Activated CD8-positive, alpha-beta memory T cell treated with anti-CD3 and anti-CD28 coated beads, Interleukin-2, amount 10 ng/mL, durations not matched to agents 7 days and 5 days (primary cell): ENCODE data around the gene GSAP. TPM values are rescaled to one million over a fixed set of nuclear protein-coding genes. Genes with fewer than 3 reads are reported as not detected.
"Not testable (repeated sequence)": the region's sequence is repeated elsewhere in the genome, so short reads cannot be mapped to it uniquely, and the experiment has no call there.

Experiments used
- ATAC-seq: fragments of 150-1000 bp; cut with Tn5 transposase; one replicate; pipeline ENCODE4 v1.10.0; 2021; ENCODE audit warnings: moderate library complexity
- CTCF ChIA-PET: fragments of 350-600 bp; sonication (Branson Sonifier 250); formaldehyde crosslinking; loops from one replicate; lab custom pipeline; 2021; ENCODE audit warnings: antibody characterized with exemption; lab: Charles Lee
- DNase-seq: peaks from one replicate; pipeline ENCODE4 v3.0.0-alpha.2; 2020
- H3K27ac Mint-ChIP-seq: one replicate; pipeline ENCODE4 v1.8.0; 2021; ENCODE audit warnings: mild to moderate bottlenecking, mixed read lengths
- H3K27me3 Mint-ChIP-seq: one replicate; pipeline ENCODE4 v1.8.0; 2021; ENCODE audit warnings: mixed read lengths
- H3K36me3 Mint-ChIP-seq: one replicate; pipeline ENCODE4 v1.8.0; 2021; ENCODE audit warnings: mild to moderate bottlenecking, mixed read lengths
- H3K4me1 Mint-ChIP-seq: one replicate; pipeline ENCODE4 v1.8.0; 2021; ENCODE audit warnings: mixed read lengths
- H3K4me3 Mint-ChIP-seq: one replicate; pipeline ENCODE4 v1.8.0; 2021; ENCODE audit warnings: mild to moderate bottlenecking, moderate library complexity, mixed read lengths
- H3K9me3 Mint-ChIP-seq: one replicate; pipeline ENCODE4 v1.8.0; 2022; ENCODE audit warnings: low read depth, mixed read lengths
- total RNA-seq, 2 experiments: library from RNA; stranded (reverse); gene quantifications; one replicate each; pipeline ENCODE4 v1.2.3, GENCODE V29; 2021

The GSAP gene
- 1 to 10 TPM; 3.5 to 4.0 TPM for total RNA-seq

- H3K36me3 Mint-ChIP-seq = no peaks in the 10 kb centered on the region
- no peak within 1 kb of the TSS for H3K27ac Mint-ChIP-seq
- peak within 1 kb of the TSS; percentile 60 for H3K4me3 Mint-ChIP-seq
- no peaks in the 10 kb centered on the region for H3K9me3 Mint-ChIP-seq
- DNase-seq (peak; percentile 64), ATAC-seq (peak; percentile 77)
- CTCF ChIA-PET = interaction anchor here (1.3 kb wide), 1 partner anchor 127 kb away, joined by 3 read pairs; no protein-coding TSS in a partner anchor
- peaks cover 29% of the 10 kb centered on the region for H3K4me1 Mint-ChIP-seq
- peaks cover 14% of the 10 kb centered on the region for H3K27me3 Mint-ChIP-seq
Measured at GRCh38 chr7:77415823-77416620, at the start of gene GSAP. Gene GSAP, minus strand, starts transcription at chr7:77416349. Its CDS starts 28 bp downstream, at chr7:77416321.

GRCh38 chr7:77465256-77465655 is 49.1 kb upstream of the GSAP start:
- no peak overlapping the region for H3K4me3 Mint-ChIP-seq
- no peaks in the 10 kb centered on the region for H3K27me3 Mint-ChIP-seq
- H3K27ac Mint-ChIP-seq = no peak overlapping the region
- no peak for DNase-seq
- H3K36me3 Mint-ChIP-seq = no peaks in the 10 kb centered on the region
- CTCF ChIA-PET = no interaction called here
- peaks cover 4% of the 10 kb centered on the region for H3K9me3 Mint-ChIP-seq
- ATAC-seq = no peak
- H3K4me1 Mint-ChIP-seq = peaks cover 8% of the 10 kb centered on the region

DNA sequence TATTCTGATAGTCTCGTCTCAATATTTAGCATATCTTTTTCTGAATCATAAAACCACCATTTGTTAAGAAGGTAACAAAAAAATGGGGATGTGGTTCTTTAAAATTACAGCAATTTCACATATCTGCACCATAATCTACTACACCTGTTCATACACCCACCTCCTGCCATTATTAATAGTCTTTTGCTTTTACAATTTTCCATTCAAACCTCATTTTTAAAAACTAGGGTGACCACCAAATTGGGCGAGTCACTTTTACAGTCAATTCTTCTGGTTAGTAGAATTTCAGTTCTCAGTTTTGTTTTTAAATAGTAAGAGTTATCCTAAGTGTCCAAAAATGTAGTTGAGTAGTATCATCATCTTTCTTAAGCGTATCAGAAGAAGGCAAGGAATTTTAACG is 48.4 kb upstream of the GSAP start:
- Mint-ChIP-seq H3K4me3 (no peak overlapping the region), H3K27ac (no peak overlapping the region), H3K9me3 (peaks cover 2% of the 10 kb centered on the region), H3K27me3 (no peaks in the 10 kb centered on the region), H3K4me1 (peaks cover 8% of the 10 kb centered on the region), H3K36me3 (no peaks in the 10 kb centered on the region)
- ATAC-seq = no peak
- CTCF ChIA-PET = no interaction called here
- no peak for DNase-seq

GRCh38 chr7:77463632-77464031 is 47.5 kb upstream of the GSAP start:
- ATAC-seq, H3K4me3 Mint-ChIP-seq, H3K9me3 Mint-ChIP-seq, CTCF ChIA-PET, H3K27me3 Mint-ChIP-seq, H3K36me3 Mint-ChIP-seq, H3K4me1 Mint-ChIP-seq, DNase-seq, H3K27ac Mint-ChIP-seq: not testable (repeated sequence)

DNA sequence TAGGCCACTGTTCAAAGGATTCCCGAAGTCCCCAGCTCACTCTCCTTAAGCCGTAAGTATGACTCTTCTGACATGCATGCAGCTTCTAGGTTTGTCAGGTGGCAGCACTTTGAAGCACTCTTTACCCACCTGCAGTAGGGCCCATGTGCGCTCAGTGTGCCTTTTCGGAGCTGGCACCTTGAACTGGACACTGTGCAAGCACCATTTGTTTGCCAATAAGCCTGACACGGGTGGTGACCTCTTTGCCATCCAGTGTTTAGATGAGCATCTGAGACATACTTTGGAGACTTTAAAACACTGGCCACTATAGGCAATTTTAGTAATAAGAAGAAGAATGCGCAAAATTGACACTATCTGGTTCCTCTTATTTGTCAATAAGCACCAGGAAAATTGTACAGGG is 45.7 kb upstream of the GSAP start:
- peaks cover 8% of the 10 kb centered on the region for H3K4me1 Mint-ChIP-seq
- H3K9me3 Mint-ChIP-seq = no peaks in the 10 kb centered on the region
- H3K27me3 Mint-ChIP-seq = peaks cover 3% of the 10 kb centered on the region
- ATAC-seq (no peak), DNase-seq (no peak)
- H3K36me3 Mint-ChIP-seq = no peaks in the 10 kb centered on the region
- CTCF ChIA-PET = interaction anchor here (1.3 kb wide), 1 partner anchor 11 kb away, joined by 3 read pairs; no protein-coding TSS in a partner anchor
- no peak overlapping the region for H3K4me3 Mint-ChIP-seq
- no peak overlapping the region for H3K27ac Mint-ChIP-seq

DNA sequence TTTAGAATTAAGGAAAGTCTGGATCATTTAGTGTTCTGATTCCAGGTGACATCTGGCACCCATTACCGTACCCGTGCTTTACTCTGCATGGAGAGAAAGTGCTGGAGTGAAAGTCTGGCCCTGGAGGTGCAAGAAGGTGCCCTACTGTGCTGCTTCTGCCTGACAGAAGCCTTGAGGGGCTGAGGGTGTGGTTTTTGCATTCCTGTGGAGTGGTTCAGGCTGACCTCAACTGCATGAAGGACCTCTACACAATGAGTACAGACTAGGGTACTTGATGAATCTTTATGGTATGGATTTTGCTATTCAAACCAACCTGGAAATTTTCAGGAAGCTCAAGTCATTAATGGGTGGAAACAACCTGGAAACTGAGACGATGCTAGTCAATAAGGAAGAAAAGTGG is 45.1 kb upstream of the GSAP start:
- Mint-ChIP-seq H3K4me1 (peaks cover 8% of the 10 kb centered on the region), H3K27me3 (peaks cover 3% of the 10 kb centered on the region)

DNA sequence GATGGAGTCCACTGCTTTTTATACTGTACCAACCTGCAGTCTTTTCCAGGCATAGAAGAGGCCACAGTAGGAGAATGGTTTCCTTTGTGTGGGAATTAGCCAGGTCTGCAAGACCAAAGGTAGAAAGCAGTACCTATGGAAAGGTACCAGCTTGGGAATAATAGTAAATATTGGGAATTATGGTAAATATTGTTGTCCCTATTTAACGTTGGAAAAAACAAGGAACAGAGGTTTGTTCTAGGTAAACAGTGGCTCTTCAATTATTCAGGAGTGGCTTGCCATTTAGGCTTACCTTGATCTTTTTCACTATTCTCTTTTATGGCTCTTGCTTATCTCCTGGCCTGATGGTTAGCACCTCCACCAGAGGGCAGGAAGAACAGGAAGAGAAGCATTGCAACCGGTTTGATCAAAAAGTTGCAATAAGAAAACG is 43.9 kb upstream of the GSAP start:
- peaks cover 4% of the 10 kb centered on the region for H3K27me3 Mint-ChIP-seq
- H3K36me3 Mint-ChIP-seq = no peaks in the 10 kb centered on the region
- no peak overlapping the region for H3K4me3 Mint-ChIP-seq
- H3K27ac Mint-ChIP-seq = no peak overlapping the region
- no peak for ATAC-seq
- no peaks in the 10 kb centered on the region for H3K9me3 Mint-ChIP-seq
- no peak for DNase-seq
- CTCF ChIA-PET = no interaction called here
- peaks cover 8% of the 10 kb centered on the region for H3K4me1 Mint-ChIP-seq

More for the DNA sequence above, 45.1 kb upstream of the GSAP start:
- ATAC-seq (no peak), DNase-seq (no peak)
- H3K9me3 Mint-ChIP-seq = no peaks in the 10 kb centered on the region
- no peak overlapping the region for H3K27ac Mint-ChIP-seq
- H3K4me3 Mint-ChIP-seq = no peak overlapping the region
- CTCF ChIA-PET = no interaction called here
- H3K36me3 Mint-ChIP-seq = no peaks in the 10 kb centered on the region

DNA sequence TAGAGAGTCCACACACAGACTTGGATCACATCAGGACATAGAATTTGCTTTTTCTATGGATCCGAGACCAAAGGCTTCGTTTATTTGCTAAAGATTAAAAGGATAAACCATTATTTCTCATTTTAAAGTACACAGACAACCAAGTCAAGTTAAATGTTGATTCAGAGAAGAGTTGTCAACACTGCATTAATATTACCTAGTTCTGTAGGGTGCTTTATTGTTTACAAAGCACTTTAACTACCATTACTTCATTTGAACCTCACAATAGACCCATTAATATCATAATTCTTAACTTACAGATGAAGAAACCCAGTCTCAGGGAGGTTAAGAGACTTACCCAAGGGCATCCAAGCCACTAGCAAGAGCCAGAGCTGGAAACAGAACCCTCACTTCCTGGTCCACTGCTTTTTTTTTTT is 43.2 kb upstream of the GSAP start:
- Mint-ChIP-seq H3K27me3 (peaks cover 5% of the 10 kb centered on the region), H3K36me3 (no peaks in the 10 kb centered on the region), H3K4me1 (peaks cover 4% of the 10 kb centered on the region), H3K9me3 (no peaks in the 10 kb centered on the region), H3K27ac (no peak overlapping the region), H3K4me3 (no peak overlapping the region)
- CTCF ChIA-PET = no interaction called here
- ATAC-seq (no peak), DNase-seq (no peak)

DNA sequence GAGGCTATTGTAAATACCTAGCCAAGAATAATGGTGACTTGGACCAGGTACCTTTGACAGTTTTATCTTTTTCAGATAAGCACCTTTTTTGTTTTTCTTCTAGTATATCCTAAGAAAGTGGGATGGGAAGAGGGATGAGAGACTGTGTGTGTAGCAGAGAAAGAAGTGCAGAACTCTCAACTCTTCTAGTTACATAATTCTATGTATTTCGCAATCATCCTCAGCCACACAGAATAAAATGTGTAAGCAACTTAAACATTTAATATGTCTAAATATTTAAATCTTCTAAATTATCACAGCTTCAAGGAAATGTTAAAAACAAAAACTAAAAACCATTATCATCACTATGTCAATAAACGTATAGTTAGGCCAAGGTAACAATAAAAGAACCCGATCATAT is 42.6 kb upstream of the GSAP start:
- CTCF ChIA-PET = no interaction called here
- no peak overlapping the region for H3K4me3 Mint-ChIP-seq
- no peak for DNase-seq
- no peaks in the 10 kb centered on the region for H3K9me3 Mint-ChIP-seq
- ATAC-seq = no peak
- H3K27ac Mint-ChIP-seq = no peak overlapping the region
- H3K4me1 Mint-ChIP-seq = peaks cover 2% of the 10 kb centered on the region
- H3K27me3 Mint-ChIP-seq = peaks cover 5% of the 10 kb centered on the region
- no peaks in the 10 kb centered on the region for H3K36me3 Mint-ChIP-seq

GRCh38 chr7:77457779-77458178 is 41.6 kb upstream of the GSAP start:
- Mint-ChIP-seq H3K9me3 (no peaks in the 10 kb centered on the region), H3K4me3 (no peak overlapping the region)
- CTCF ChIA-PET = interaction anchor here (1.3 kb wide), 1 partner anchor 13 kb away, joined by 3 read pairs; no protein-coding TSS in a partner anchor

DNA sequence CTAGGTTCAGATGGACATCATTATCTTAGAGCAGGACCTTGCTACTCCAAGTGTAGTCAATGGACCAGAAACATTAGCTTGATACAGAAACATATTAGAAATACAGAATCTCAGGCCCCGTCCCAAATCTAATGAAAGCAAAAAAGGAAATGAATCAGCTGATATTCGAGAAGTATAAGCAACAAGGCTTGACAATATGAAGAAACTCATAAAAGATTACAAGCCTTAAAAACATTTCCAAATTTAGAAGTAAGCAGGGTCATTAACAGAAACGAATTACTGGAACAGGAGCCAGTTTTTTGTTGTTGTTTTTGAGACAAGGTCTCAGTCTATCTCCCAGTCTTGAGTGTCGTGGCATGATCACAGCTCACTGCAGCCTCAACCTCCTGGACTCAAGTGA is 40.5 kb upstream of the GSAP start:
- Mint-ChIP-seq H3K27ac (no peak overlapping the region), H3K9me3 (no peaks in the 10 kb centered on the region), H3K4me1 (peaks cover under 1% of the 10 kb centered on the region), H3K36me3 (no peaks in the 10 kb centered on the region), H3K27me3 (peaks cover 7% of the 10 kb centered on the region), H3K4me3 (no peak overlapping the region)
- CTCF ChIA-PET = interaction anchor here (1.3 kb wide), 1 partner anchor 15 kb away, joined by 3 read pairs; no protein-coding TSS in a partner anchor
- ATAC-seq (no peak), DNase-seq (no peak)

More at GRCh38 chr7:77457779-77458178, 41.6 kb upstream of the GSAP start:
- no peak overlapping the region for H3K27ac Mint-ChIP-seq
- no peak for DNase-seq
- peaks cover 7% of the 10 kb centered on the region for H3K27me3 Mint-ChIP-seq
- no peak for ATAC-seq
- no peaks in the 10 kb centered on the region for H3K4me1 Mint-ChIP-seq
- H3K36me3 Mint-ChIP-seq = no peaks in the 10 kb centered on the region

GRCh38 chr7:77455321-77455720 is 39.2 kb upstream of the GSAP start:
- CTCF ChIA-PET = interaction anchor here (1.6 kb wide), 1 partner anchor 59 kb away, joined by 3 read pairs; no protein-coding TSS in a partner anchor
- no peak for DNase-seq

DNA sequence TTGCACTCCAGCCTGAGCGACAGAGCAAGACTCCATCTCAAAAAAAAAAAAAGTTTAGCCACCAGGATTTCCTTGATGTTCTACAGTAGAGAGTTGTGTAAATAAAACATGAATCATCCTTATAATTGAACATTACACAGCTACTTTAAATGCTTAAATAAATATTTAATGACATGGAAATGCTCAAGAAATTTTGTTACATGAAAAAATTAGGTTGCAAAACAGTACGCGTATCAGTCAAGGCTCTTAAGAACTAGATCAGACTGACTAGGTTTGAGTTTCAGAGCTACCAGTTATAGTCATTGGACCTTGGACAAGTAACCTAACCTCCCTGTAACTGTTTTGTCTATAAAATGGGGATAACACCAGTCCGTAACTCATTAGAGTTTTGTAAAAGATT is 38.7 kb upstream of the GSAP start:
- Mint-ChIP-seq H3K4me1 (peaks cover 2% of the 10 kb centered on the region), H3K4me3 (no peak overlapping the region), H3K9me3 (no peaks in the 10 kb centered on the region), H3K36me3 (no peaks in the 10 kb centered on the region), H3K27me3 (peaks cover 7% of the 10 kb centered on the region), H3K27ac (no peak overlapping the region)
- no peak for DNase-seq
- CTCF ChIA-PET = interaction anchor here (1.6 kb wide), 1 partner anchor 59 kb away, joined by 3 read pairs; no protein-coding TSS in a partner anchor
- ATAC-seq = no peak

More at GRCh38 chr7:77455321-77455720, 39.2 kb upstream of the GSAP start:
- Mint-ChIP-seq H3K36me3 (no peaks in the 10 kb centered on the region), H3K27ac (no peak overlapping the region), H3K4me3 (no peak overlapping the region), H3K4me1 (peaks cover 2% of the 10 kb centered on the region), H3K9me3 (no peaks in the 10 kb centered on the region), H3K27me3 (peaks cover 7% of the 10 kb centered on the region)
- no peak for ATAC-seq

- no peak for DNase-seq
- H3K27ac Mint-ChIP-seq = no peak overlapping the region
- H3K36me3 Mint-ChIP-seq = no peaks in the 10 kb centered on the region
- H3K4me3 Mint-ChIP-seq = no peak overlapping the region
- ATAC-seq = no peak
- H3K9me3 Mint-ChIP-seq = no peaks in the 10 kb centered on the region
- peaks cover 7% of the 10 kb centered on the region for H3K27me3 Mint-ChIP-seq
- CTCF ChIA-PET = no interaction called here
- H3K4me1 Mint-ChIP-seq = peaks cover 2% of the 10 kb centered on the region
Measured at GRCh38 chr7:77453531-77453930, 37.4 kb upstream of the GSAP start.
